ENCODE measurements around the gene IL1R1.

DNA sequence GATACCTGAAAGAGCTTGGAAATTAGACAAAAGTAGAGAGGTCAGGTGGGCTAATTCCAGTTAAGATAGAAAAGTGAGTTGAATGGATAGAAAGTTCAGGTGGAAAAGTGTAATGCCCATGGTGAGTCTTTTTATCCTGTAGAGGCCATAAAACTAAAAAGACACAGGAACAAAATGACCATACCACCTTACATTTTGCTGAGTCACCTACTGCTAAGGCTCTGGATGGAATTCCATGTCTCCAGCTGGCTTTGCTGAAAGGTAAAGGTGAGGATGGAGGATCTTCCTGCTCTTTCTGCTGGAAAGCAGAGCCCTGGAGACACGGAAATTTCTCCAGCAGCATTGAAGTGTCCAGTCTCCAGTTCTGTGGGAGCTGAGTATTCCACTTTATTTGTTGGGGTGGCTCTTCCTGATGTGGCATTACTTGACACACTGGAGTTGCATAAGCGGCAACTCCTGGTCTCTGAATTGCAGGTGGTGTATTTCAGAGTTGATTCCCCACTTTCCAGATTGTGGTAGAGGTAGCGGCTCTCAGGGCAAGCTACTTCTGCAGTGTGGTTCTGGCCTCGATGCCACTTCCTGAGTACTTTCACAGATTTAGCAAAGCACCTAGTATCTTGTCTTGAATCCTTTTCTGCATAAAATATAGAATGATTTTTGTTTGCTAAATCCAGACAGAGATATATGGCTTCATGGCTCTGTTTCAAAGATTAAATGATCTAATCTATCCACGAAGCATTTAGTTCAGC, 55.0 kb downstream of the IL1R1 start:
- TF ChIP-seq, protein P1, sequence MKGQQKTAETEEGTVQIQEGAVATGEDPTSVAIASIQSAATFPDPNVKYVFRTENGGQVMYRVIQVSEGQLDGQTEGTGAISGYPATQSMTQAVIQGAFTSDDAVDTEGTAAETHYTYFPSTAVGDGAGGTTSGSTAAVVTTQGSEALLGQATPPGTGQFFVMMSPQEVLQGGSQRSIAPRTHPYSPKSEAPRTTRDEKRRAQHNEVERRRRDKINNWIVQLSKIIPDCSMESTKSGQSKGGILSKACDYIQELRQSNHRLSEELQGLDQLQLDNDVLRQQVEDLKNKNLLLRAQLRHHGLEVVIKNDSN (IDR thresholded peaks at IDR 0.05), result no peak
- TF ChIP-seq EP300 (IDR thresholded peaks at IDR 0.05; ENCODE audit: borderline replicate concordance) (no peak), RAD21 (IDR thresholded peaks at IDR 0.05; ENCODE audit: low read depth) (no peak), TAF1 (IDR thresholded peaks at IDR 0.05; ENCODE audit: low read depth) (no peak), ZBTB7A (IDR thresholded peaks at IDR 0.05; ENCODE audit: low read depth) (no peak), TEAD4 (IDR thresholded peaks at IDR 0.05) (no peak), NFIC (IDR thresholded peaks at IDR 0.05) (no peak), FOXM1 (IDR thresholded peaks at IDR 0.05; ENCODE audit: borderline replicate concordance, low read depth) (no peak), YY1 (IDR thresholded peaks at IDR 0.05; ENCODE audit: low read depth) (no peak), TCF12 (IDR thresholded peaks at IDR 0.05; ENCODE audit: low read depth) (no peak), CEBPB (IDR thresholded peaks at IDR 0.05) (no peak)
- TF ChIP-seq, protein P2, sequence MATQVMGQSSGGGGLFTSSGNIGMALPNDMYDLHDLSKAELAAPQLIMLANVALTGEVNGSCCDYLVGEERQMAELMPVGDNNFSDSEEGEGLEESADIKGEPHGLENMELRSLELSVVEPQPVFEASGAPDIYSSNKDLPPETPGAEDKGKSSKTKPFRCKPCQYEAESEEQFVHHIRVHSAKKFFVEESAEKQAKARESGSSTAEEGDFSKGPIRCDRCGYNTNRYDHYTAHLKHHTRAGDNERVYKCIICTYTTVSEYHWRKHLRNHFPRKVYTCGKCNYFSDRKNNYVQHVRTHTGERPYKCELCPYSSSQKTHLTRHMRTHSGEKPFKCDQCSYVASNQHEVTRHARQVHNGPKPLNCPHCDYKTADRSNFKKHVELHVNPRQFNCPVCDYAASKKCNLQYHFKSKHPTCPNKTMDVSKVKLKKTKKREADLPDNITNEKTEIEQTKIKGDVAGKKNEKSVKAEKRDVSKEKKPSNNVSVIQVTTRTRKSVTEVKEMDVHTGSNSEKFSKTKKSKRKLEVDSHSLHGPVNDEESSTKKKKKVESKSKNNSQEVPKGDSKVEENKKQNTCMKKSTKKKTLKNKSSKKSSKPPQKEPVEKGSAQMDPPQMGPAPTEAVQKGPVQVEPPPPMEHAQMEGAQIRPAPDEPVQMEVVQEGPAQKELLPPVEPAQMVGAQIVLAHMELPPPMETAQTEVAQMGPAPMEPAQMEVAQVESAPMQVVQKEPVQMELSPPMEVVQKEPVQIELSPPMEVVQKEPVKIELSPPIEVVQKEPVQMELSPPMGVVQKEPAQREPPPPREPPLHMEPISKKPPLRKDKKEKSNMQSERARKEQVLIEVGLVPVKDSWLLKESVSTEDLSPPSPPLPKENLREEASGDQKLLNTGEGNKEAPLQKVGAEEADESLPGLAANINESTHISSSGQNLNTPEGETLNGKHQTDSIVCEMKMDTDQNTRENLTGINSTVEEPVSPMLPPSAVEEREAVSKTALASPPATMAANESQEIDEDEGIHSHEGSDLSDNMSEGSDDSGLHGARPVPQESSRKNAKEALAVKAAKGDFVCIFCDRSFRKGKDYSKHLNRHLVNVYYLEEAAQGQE (IDR thresholded peaks at IDR 0.05; ENCODE audit: low read depth), result no peak
- TF ChIP-seq, protein P3, sequence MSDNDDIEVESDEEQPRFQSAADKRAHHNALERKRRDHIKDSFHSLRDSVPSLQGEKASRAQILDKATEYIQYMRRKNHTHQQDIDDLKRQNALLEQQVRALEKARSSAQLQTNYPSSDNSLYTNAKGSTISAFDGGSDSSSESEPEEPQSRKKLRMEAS (IDR thresholded peaks at IDR 0.05), result no peak

All from Ishikawa (cell line).